ENCODE measurements around the gene LRP3.
A peak's percentile ranks its signal among the peaks of the same experiment; 100 is the strongest.

The LRP3 gene

GRCh38 chr19:33240181-33240771, 46.1 kb downstream of the LRP3 start:
- DNase-seq: peak; percentile 21

- no peak for DNase-seq
These were observed 47.0 kb downstream of the LRP3 start for GRCh38 chr19:33241091-33241529.

- no peak for DNase-seq
These were observed 47.5 kb downstream of the LRP3 start for GRCh38 chr19:33241530-33242101.

- no peak for DNase-seq
These were observed 48.0 kb downstream of the LRP3 start for GRCh38 chr19:33242131-33242530.

GRCh38 chr19:33242911-33243310, 48.8 kb downstream of the LRP3 start:
- no peak for DNase-seq

GRCh38 chr19:33245948-33246708, 52.0 kb downstream of the LRP3 start:
- no peak for DNase-seq

- DNase-seq: no peak
These were observed 52.7 kb downstream of the LRP3 start for GRCh38 chr19:33246709-33247440.

GRCh38 chr19:33247441-33247819, 53.3 kb downstream of the LRP3 start:
- no peak for DNase-seq

GRCh38 chr19:33248104-33248503, 54.0 kb downstream of the LRP3 start:
- DNase-seq: no peak

- no peak for DNase-seq
These were observed 54.4 kb downstream of the LRP3 start for GRCh38 chr19:33248553-33248953.

- DNase-seq: no peak
These were observed 55.0 kb downstream of the LRP3 start for GRCh38 chr19:33248954-33249613.

GRCh38 chr19:33249740-33250366, 55.7 kb downstream of the LRP3 start:
- no peak for DNase-seq

- no peak for DNase-seq
These were observed 56.4 kb downstream of the LRP3 start for GRCh38 chr19:33250500-33250899.

- no peak for DNase-seq
These were observed 56.9 kb downstream of the LRP3 start for GRCh38 chr19:33251076-33251475.

GRCh38 chr19:33251526-33252090, 57.5 kb downstream of the LRP3 start:
- no peak for DNase-seq

GRCh38 chr19:33252418-33252962, 58.4 kb downstream of the LRP3 start:
- no peak for DNase-seq

GRCh38 chr19:33252971-33253370, 58.8 kb downstream of the LRP3 start:
- no peak for DNase-seq

- DNase-seq: no peak
These were observed 60.2 kb downstream of the LRP3 start for GRCh38 chr19:33254245-33254824.

- no peak for DNase-seq
These were observed 61.7 kb downstream of the LRP3 start for GRCh38 chr19:33255781-33256180.

GRCh38 chr19:33256261-33256660, 62.1 kb downstream of the LRP3 start:
- DNase-seq: no peak

- no peak for DNase-seq
These were observed 63.7 kb downstream of the LRP3 start for GRCh38 chr19:33257828-33258227.

Measured in NCI-H69 (cell line).